GM19455 (cell line): ENCODE data around the gene STK11.
"Not testable (repeated sequence)": the region's sequence is repeated elsewhere in the genome, so short reads cannot be mapped to it uniquely, and the experiment has no call there.

Experiments
- ATAC-seq: cut with Tn5 transposase; IDR thresholded peaks from one replicate; pipeline ENCODE4 v1.9.1; 2021; ENCODE audit not compliant: unreplicated experiment

Gene STK11

DNA sequence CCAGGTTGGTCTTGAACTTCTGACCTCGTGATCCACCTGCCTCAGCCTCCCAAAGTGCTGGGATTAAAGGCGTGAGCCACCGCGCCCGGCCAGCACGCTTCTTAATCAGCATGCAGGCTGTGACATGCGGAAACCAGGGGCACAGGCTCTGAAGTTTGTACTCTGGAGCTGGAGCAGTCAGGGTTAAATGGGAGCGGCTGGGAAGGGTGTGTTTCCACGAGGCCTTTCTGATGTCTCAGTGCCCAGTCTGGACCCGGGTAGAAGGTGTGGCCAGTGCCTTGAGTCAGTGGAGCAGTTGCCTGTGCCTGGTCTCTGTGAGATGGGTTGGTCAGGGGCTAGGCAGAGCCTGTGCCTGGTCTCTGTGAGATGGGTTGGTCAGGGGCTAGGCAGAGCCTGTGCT is 3.3 kb downstream of the STK11 start:
- not testable (repeated sequence) for ATAC-seq

DNA sequence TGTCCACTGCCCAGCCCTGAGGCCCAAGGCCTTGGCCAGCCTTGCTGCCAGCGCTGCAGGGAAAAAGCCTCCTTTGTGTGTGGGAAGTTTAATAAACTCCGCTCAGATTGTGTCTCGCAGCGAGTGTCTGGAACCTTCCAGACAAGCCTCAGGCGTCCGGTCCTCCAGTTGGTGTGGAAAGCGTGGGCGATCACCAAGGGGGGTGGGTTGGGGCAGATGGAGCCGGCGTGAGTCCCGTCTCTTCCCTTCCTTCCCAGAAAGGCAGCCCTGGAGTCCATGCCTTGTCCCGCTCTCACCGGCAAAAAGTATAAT is 4.6 kb downstream of the STK11 start:
- ATAC-seq: no peak

GRCh38 chr19:1211494-1212234 is 6.1 kb downstream of the STK11 start:
- no peak for ATAC-seq

DNA sequence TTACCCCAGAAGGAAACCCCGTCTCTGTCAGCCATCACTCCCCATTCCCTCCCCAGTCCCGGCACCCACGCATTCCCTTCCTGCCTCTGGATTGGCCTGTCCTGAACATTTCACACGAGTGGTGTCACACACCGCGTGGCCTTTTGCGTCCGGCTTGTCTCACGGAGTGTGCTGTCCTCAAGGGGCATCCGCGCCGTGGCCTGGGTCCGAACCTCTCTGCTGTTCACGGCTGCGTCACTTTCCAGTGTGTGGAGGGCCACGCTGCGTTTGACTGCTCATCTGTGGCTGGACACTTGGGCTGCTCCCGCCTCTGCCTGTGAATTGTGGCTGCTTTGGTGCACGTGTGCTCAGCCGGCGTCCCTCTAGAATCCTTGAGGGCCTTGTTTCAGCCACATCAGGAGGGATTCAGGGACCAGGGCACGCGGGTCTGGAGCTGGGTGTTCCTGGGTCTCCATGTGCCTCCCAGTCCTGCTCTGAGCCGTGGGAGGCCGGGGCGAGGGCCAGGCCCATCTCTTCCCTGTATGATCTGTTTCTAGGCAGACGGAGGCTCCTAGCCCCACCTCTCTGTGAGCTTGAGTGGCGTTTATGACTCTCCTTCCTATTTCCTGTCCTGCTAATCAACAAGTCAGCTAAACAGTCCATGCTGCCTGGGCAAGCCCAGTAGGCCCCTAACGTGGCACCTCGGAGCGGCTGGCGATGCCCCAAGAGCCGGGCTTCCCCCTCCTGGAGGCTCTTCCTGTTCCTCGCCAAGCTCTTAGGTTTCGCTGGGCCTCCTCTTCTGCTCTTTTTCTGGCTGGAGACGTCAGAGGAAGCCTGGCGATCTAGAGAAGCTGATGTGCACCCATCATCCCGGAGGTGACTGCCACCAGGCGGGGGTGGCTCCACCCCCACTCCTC is 8.1 kb downstream of the STK11 start:
- no peak for ATAC-seq

DNA sequence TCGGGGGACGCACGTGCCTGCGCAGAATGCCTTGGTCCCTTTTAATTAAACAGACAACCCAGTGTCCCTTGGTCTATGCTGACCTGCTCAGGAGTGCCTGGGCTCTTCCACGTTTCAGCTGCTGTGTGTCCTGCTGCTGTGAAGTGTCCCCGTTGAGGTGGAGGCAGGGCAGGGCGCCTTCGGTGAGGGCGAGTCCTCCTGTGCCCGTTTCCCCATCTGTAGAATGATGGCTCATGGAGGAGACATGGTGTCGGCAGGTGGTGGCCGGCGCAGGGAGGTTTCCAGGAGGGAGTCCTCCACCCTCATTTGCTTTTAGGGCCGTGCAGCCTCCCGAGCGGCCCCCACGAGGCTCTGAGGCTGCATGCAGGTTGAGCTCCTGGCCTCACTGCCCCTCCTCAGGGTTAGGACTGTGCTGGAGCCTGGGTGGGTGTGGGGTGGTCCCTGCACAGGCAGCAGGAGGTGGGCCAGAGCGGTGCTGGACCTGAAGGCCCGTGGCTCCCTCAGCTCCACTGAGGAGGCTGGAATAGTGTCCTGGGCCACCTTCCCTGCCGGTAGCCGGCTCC is 8.8 kb downstream of the STK11 start:
- ATAC-seq: no peak

GRCh38 chr19:1214862-1215731 is 9.5 kb downstream of the STK11 start:
- ATAC-seq: no peak

GRCh38 chr19:1216756-1217155 is 11.2 kb downstream of the STK11 start:
- ATAC-seq: no peak

DNA sequence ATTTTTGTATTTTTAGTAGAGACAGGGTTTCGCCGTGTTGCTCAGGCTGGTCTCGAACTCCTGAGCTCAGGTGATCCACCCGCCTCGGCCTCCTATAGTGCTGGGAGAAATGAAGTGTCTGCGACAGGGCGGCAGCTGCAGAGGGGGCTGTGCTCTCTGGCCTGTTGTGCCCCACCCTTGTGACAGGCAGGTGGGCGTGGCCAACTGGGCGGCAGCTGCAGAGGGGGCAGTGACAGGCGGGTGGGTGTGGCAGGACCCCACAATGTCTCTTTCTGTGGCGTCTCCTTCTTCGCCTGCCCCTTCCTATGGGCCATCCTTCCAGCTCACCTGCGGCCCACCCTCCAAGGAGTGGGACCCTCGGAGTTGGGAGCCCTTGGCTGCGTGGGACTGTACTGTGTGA is 11.8 kb downstream of the STK11 start:
- no peak for ATAC-seq

- no peak for ATAC-seq
Measured at GRCh38 chr19:1218751-1219567, 13.4 kb downstream of the STK11 start.

- ATAC-seq: no peak
Measured at GRCh38 chr19:1219786-1220476, 14.4 kb downstream of the STK11 start.

- no peak for ATAC-seq
Measured at GRCh38 chr19:1220477-1220930, 14.9 kb downstream of the STK11 start.

- no peak for ATAC-seq
Measured at GRCh38 chr19:1220976-1221903, 15.7 kb downstream of the STK11 start.

DNA sequence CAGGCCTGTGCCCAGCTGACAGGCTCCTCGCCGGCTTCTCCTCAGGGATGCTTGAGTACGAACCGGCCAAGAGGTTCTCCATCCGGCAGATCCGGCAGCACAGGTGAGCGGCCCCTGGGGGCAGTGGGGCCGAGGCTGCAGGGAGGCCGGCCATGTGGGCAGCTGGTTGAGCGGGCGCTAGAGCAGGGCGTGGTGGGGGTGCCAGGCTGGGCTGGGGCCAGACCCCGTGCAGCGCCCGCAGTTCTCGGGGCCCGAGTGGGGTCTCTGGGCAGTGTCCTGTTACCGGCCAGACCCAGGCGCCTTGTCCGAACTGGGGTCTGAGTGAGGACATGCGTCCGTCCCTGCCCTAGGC is 16.3 kb downstream of the STK11 start:
- no peak for ATAC-seq

DNA sequence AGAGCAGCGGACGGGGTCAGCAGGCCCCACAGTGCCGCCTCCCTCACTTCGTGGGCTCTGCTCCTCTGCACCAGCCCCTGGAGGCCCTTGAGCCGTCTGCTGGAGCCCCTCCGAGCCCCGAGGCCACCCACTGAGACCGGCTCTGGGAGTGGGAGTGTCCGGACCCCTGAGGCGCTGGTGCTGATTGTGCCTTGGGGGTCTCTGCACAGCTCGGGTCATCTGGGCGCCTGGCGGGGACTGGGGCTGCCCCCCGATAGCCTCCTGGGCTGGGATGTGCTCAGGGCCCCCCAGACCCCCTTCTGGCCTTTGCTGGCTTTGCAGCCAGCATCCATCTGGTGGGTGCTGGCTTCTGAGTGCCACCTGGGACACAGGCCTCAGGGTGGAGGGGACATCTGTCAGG is 16.8 kb downstream of the STK11 start:
- ATAC-seq: no peak

DNA sequence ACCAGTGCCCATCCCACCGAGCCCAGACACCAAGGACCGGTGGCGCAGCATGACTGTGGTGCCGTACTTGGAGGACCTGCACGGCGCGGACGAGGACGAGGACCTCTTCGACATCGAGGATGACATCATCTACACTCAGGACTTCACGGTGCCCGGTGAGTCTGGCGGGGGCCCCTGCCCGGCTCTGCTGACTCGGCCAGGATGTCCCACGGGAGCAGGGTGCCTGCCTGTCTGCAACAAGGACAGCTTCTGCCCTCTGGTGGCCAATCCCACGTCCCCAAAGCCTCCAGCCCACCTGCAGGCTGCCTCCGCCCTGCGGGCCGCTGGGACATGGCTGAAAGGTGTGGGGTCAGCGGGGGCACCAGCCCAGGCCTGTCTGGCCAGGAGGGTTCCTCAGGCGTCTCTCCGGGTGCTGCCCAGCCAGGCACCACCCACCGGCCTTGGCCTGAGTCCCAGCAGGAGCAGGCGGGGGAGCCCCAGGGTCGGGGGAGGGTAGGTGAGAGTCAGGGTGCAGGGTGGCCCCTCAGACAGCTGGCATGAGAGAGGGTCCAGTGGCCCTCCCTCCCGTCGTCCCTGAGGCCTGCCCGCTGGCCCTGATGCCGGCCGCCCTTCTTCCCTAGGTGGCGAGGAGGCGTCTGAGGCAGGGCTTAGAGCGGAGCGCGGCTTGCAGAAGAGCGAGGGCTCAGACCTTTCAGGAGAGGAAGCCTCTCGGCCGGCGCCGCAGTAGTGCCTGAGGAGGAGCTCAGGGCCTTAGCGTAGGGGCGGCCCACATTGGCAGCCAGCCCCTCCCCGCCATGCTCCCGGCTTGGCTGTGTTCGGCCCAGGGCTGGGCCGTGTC is 17.7 kb downstream of the STK11 start:
- no peak for ATAC-seq

DNA sequence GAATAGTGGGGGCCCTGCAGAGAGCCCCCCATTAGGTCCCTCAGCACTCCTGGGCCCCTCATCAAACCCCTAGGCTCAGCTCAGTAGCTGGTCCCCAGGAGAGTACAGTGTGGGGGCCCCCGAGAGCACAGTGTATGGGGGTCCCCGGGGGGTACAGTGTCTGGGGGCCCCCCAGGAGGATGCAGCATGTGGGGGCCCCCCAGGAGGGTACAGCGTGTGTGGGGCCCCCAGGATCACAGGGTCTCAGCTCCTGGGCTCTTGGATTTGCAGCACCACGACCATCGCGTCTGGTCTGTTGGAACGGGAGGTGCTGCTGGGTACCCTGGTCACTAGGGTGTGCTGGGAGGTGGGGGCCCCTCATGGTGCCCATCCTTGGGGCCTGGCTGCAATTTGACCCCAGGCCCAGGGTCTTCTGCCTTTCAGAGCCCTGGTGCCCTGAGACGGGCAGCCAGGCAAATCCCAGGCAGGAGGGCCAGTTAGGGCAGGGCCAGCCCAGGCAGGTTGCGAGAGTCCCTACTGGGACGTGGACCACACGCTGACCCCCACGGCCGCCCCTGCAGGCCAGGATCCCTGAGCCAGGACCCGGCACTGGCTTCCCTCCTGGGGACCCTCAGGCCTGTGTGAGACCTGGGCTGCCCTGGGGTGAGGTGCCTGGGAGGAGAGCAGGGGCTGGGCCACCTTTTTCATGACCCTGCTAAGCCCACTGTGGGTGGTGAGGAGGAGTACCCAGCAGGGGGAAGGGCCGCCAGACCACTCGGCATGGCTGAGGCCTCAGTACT is 18.7 kb downstream of the STK11 start:
- no peak for ATAC-seq

- ATAC-seq: no peak
Measured at GRCh38 chr19:1224847-1225246, 19.3 kb downstream of the STK11 start.
